22Rv1 (cell line): ENCODE results near the gene DNAJC4.

ENCODE experiments used
- H3K27ac ChIP-seq: fragments of 450-650 bp; 2 replicates; pipeline ENCODE4 v1.5.1; 2017
- ZFX ChIP-seq: fragments of 450-650 bp; IDR thresholded peaks from 2 replicates; pipeline ENCODE4 v1.6.1; 2017; ENCODE audit warnings: antibody characterized with exemption, borderline replicate concordance
- TF ChIP-seq, protein P1 (sequence below): fragments of 450-650 bp; IDR thresholded peaks from 2 replicates; pipeline ENCODE4 v1.5.1; 2017; ENCODE audit warnings: mild to moderate bottlenecking

Gene DNAJC4

DNA sequence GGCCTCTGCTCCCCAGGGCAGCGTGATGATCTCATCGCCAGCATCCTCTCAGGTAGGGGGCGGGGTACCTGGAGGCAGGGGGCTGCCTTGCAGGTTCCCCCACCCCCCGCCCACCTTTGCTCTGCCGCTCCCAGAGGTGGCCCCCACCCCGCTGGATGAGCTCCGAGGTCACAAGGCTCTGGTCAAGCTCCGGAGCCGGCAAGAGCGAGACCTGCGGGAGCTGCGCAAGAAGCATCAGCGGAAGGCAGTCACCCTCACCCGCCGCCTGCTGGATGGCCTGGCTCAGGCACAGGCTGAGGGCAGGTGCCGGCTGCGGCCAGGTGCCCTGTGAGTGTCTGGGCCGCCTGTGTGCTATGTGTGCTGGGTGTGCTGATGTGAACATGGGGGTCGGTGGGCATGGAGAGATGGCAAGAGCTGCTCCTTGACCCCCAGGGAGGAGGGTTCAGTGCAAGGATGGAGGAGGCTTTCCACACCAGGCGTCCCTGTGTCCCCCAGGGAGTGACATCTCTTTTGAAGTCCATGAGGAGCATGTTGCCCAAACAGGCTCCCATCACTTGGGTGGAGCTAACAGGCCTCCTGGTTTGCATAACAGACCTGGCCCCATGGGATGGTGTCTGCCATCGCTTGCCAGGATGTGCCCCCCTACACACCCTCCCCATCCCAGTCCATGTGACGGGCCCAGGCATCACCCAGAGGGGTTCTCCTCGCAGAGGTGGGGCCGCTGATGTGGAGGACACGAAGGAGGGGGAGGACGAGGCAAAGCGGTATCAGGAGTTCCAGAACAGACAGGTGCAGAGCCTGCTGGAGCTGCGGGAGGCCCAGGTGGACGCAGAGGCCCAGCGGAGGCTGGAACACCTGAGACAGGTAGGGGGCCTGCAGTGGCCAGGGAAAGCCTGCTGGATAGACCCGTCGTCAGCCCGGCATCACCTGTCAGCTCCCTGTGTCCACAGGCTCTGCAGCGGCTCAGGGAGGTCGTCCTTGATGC, 35.1 kb downstream of the DNAJC4 start:
- TF ChIP-seq, protein P1, sequence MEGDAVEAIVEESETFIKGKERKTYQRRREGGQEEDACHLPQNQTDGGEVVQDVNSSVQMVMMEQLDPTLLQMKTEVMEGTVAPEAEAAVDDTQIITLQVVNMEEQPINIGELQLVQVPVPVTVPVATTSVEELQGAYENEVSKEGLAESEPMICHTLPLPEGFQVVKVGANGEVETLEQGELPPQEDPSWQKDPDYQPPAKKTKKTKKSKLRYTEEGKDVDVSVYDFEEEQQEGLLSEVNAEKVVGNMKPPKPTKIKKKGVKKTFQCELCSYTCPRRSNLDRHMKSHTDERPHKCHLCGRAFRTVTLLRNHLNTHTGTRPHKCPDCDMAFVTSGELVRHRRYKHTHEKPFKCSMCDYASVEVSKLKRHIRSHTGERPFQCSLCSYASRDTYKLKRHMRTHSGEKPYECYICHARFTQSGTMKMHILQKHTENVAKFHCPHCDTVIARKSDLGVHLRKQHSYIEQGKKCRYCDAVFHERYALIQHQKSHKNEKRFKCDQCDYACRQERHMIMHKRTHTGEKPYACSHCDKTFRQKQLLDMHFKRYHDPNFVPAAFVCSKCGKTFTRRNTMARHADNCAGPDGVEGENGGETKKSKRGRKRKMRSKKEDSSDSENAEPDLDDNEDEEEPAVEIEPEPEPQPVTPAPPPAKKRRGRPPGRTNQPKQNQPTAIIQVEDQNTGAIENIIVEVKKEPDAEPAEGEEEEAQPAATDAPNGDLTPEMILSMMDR, result no peak
- no peak for TF ChIP-seq ZFX
- no peak overlapping the region for H3K27ac ChIP-seq

DNA sequence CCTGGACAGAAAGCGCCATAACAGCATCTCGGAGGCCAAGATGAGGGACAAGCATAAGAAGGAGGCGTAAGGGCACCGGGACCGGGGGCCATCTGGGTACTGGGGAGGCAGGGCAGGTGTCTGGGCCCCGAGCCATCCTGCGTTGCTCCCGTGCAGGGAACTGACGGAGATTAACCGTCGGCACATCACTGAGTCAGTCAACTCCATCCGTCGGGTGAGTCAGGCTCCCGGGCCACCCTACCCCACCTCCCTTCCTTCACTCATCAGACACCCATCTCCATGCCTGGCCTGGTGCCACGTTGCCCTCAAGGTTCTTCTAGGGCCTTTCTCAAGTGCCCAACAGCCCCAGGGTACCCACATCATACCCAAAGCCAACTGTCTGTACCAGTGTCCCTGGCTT, 36.0 kb downstream of the DNAJC4 start:
- peak overlapping the region; percentile 99 for H3K27ac ChIP-seq
- TF ChIP-seq, protein P1, result no peak
- no peak for TF ChIP-seq ZFX

DNA sequence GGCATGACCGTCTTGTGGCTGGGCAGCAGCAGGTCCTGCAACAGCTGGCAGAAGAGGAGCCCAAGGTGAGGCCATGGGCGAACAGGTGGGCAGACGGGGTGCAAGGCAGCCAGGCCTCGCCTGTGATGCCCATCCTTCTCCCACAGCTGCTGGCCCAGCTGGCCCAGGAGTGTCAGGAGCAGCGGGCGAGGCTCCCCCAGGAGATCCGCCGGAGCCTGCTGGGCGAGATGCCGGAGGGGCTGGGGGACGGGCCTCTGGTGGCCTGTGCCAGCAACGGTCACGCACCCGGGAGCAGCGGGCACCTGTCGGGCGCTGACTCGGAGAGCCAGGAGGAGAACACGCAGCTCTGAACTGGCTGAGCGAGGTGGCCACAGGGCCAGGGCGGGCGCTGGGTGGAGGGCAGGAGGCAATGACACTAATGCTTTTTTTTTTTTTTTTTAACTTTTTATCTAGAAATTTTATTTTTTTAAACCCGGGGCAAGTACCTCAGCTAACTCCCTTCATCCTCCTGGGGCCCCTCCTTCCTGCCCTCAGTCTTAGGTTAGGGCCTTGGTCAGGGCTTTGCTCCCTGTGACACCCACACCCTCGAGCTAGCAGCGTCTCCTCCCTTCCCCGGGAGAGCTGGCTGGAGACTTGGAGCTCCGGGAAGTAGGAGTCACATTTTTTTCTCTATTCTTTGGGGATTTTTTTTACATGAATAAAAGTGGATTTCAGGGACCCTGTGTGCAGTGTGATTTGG, 37.0 kb downstream of the DNAJC4 start:
- peak overlapping the region; percentile 99 for H3K27ac ChIP-seq
- no peak for TF ChIP-seq ZFX
- TF ChIP-seq, protein P1, result no peak

DNA sequence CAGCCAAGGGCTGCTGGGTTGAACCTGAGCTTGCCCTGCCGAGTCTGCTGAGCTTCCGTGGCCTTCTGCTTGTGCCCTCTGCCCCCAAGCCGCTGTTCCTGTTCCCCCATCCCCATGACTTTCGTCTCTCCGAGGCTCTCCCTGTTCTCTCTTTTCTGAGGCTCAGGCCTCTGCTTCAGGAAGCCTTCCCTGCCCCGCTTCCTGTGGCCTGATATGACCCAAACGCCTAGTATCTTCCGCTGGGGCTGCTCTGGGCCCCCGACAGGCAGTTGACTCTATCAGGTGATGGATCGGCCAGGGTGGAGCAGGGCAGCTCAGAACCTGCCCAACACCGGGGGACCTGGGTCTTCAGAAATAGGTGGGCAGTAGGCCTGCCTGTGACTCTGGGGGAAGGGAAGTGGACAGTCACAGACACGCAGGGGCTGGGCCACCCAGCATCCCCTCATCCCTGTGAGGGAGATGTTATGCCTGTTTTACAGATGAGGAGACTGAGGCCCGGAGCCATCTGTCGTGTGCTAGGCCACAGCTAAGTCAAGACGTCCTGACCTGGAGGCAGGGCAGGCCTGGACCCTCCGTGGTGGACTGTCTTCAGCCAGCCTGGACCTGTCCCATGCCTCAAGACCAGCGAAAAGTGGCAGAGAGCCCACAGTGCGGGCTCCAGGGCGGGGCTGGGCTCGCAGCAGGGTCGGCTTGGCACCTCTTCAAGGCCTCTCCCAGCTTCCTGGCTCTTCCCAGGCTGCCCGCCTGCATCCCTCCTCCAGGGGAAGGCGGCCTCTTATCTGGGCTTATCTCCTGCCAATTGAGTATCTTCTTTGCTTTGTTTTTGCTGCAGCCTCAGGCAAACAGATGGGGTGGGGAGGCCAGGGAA, 37.9 kb downstream of the DNAJC4 start:
- TF ChIP-seq, protein P1, result no peak
- TF ChIP-seq ZFX, result no peak
- peak overlapping the region; percentile 99 for H3K27ac ChIP-seq

DNA sequence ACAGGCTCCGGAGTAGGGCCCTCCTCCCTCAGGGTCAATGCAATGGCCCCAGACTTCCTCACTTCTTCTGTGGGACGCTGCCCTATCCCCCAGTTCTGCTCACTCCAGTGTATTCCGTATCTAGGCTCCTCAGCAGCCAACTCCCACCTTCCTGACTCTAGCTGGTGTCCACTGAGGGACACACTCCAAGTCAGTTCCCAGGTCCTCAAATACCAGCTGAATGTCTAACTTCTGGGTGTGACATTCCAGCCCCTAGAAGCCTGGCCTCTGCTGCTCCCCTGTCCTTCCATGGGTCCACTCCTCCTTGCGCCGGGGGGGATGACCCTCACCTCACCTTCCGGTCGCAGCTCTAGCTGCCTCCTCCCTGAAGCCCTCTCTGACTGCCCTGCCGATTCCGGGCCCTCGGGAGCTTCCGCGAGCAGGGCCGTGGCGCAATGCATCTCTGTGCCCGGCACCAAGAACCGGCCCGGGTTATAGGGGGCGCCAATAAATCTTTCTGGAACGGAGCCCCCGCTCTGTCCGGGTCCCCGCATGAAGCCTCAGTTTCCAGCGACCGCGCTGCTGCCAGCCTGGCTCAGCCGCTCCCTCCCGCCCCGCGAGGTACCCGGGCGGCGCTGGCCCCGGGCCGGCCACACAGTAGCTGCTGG, 38.7 kb downstream of the DNAJC4 start:
- peak overlapping the region; percentile 99 for H3K27ac ChIP-seq
- TF ChIP-seq, protein P1, result peak; percentile 17; the same call in 1 of the 2 replicates
- no peak for TF ChIP-seq ZFX

DNA sequence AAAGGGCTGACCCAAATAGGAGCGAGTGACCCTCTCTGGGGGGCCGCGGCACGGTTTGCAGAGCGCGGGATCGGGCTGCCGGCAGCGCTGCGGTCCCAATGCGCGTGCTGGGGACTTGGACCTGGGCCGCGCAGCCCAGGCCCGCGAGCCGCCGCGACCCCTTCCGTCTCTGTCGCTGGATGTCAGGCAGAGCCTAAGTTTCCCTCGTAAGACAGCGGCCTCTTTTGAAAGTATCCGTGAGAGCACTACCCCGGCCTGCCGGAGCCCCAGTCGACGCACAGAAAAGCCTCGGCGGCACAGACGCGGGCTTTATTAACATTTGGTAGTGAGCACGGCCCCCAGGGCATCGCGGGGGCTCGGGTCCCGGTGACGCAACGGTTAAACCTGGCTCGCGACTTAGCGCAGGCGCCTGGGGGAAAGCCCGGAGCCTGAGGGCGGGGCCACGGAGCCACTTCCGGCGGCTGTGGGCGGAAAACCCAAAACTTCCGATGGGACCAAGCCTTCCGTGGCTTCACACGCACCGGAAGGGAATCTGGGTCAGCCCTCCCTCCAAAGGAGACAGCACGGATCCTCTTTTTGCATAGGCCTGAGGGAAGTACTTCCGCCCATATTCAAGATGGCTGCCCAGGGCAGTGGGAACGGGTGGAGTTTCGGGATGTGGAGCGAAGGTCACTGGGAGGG, 39.3 kb downstream of the DNAJC4 start:
- peak overlapping the region; percentile 99 for H3K27ac ChIP-seq
- TF ChIP-seq, protein P1, result no peak
- no peak for TF ChIP-seq ZFX
